Hematopoietic multipotent progenitor cell treated with erythropoietin and hydrocortisone succinate and interleukin-3 and kit ligand, for 15 days (in vitro differentiated cells): ENCODE measurements around the gene CDK5RAP1.

Experiments
- DNase-seq: peaks from one replicate; pipeline ENCODE4 v3.0.0-alpha.2; 2015; ENCODE audit warnings: low spot score

Gene CDK5RAP1

GRCh38 chr20:33386673-33387072, 14.6 kb downstream of the CDK5RAP1 start:
- DNase-seq = no peak

GRCh38 chr20:33377366-33377765, 24.0 kb downstream of the CDK5RAP1 start:
- DNase-seq = no peak

GRCh38 chr20:33373735-33374605, 27.3 kb downstream of the CDK5RAP1 start:
- DNase-seq = no peak

DNA sequence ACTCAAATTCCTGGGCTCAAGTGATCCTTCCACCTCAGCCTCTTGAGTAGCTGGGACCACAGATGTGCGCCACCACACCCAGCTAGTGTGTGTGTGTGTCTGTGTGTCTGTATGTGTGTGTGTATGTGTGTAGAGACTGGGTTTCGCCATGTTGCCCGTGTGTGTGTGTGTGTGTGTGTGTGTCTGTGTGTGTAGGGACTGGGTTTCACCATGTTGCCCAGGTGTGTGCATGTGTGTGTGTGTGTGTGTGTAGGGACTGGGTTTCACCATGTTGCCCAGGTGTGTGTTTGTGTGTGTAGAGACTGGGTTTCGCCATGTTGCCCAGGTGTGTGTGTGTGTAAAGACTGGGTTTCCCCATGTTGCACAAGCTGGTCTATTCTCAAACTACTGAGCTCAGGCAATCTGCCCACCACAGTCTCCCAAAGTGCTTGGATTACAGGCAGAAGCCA, 28.3 kb downstream of the CDK5RAP1 start:
- no peak for DNase-seq

DNA sequence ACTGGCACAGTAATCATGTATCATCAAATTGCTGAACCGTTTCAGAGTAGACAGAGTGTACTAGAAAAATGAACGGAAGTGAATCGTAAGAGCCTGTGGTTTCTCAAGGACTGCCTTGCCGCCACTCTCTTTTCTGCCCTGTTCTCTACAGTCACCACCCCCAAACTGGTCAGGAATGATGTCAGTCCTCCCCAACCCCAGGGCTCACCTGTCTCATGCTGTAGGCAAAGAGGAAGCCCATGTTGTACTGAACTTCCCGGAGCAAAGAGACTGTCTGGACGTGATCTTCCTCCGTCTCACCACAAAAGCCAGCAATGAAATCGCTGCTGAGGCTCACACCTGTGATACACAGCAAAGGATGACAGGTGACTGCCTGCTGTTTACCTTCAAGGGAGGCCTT, 31.0 kb downstream of the CDK5RAP1 start:
- DNase-seq = no peak

- no peak for DNase-seq
These were observed 38.4 kb downstream of the CDK5RAP1 start for GRCh38 chr20:33362898-33363297.

- no peak for DNase-seq
These were observed 41.7 kb downstream of the CDK5RAP1 start for GRCh38 chr20:33359399-33360261.

DNA sequence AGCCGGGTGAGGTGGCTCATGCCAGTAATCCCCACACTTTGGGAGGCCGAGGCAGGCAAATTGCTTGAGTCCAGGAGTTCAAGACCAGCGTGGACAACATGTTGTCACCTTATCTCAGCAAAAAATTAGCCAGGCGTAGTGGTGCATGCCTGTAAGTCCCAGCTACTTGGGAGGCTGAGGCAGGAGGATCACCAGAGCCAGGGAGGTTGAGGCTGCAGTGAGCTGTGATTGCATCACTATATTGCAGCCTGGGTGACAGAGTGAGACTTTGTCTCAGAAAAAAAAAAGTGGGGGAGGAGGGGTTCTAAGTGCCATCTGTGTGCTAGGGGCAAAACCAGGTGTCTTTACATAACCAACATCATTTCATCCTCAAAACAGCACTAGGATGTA, 48.3 kb downstream of the CDK5RAP1 start:
- DNase-seq = no peak

DNA sequence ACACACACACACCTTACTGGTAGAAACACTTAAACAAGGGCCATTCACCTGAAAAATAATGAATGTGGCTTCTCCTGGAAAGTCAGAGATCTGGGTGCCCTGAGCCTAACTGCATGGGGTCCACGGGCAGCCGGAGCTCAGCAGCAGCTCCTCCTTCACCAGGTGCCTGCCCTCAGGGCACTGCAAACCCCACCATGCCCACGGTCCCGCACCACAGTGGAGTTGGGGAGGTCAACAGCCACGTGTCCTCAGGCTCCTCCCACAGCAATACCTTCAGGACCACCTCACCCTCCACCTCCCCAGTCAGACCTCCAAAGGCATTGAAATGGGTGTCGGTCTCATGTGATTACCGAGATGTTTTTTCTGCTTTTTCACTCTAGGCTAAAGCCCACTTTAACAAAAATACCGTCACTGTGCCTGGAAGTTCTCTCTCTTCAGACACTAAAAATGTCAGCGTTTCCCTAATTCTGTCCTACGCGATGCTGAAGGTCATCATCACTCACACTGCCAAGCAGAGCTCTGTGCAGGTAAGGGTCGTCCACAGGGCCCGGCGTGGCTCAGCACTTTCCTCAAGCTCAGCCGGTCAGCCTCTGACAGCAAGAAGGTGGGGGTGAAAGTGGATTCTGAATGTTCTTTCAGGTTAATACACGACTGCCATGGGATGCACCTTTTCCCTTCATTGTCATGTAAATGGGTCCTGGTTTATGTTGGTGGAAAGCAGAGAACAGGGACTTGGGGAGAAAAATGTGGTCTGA, 48.9 kb downstream of the CDK5RAP1 start:
- no peak for DNase-seq

DNA sequence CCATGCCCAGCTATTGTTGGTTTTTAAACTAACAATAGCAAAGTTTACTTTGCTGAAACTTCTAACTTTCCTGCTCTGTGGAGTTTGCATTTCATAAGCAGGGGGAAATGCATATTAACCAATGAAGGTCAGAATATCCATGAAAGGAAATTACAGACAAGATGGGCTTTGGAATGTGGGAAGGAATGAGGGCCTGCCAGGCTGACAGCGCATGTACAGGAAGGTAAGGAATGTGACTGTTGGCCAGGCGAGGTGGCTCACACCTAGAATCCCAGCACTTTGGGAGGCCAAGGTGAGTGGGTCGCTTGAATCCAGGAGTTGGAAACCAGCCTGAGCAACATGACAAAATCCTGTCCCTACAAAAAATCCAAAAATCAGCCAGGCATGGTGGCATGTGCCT, 49.6 kb downstream of the CDK5RAP1 start:
- no peak for DNase-seq

DNA sequence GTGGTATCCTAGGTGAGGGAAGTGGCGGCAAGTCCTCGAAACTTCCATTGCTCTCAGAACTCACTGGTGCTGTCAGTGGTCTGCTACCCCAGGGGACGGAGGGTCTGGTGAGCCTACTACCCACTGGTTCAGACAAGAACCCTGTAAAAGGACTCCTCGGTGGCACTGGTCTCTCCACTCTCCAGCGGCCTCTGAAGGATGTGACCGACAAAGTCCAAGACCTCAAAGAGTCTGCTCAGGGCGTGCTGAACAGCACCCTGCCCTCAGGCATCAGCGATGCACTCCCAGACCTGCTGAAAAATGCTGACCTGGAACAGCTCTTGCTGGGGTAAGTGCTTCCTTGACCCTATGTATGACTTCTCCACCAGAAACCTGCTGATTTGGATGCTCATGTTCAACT, 51.8 kb downstream of the CDK5RAP1 start:
- DNase-seq = no peak

DNA sequence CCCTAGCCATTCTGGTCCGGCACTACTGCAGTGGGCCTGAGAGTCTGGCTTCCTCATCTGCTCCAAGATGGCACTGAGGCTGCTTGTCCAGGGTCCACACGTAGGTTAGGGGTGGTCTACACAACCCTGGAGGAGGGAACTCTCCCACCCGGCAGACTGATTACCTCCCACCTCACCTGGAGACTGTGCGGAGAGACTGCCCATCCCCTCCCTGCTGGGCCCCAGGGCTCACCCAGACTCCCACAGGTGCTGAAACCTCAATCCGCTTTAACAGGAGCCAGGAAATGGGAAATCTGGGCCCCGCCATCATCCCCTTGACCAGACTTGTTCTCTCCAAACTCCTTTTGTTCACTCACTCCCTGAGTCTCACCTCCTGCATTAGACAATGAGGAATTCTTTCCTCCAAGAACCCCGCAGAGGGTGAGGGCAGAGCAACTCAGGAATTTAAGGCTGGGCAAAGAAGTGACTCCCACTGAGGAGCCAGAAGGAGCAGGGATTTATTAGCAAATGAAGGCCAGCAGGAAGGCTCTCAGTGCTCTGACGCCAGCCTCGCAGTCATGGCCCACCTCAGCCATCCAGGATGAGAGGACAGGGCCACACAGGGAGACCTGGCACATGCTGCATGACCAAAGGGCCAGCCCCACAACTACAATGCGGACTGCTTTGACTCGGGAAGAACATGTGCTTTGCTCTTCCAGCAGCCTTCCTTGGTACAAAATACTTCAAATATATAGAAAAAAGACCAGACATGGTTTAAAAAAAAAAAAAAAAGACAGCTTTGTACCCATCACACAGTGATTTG, 53.0 kb downstream of the CDK5RAP1 start:
- no peak for DNase-seq

DNA sequence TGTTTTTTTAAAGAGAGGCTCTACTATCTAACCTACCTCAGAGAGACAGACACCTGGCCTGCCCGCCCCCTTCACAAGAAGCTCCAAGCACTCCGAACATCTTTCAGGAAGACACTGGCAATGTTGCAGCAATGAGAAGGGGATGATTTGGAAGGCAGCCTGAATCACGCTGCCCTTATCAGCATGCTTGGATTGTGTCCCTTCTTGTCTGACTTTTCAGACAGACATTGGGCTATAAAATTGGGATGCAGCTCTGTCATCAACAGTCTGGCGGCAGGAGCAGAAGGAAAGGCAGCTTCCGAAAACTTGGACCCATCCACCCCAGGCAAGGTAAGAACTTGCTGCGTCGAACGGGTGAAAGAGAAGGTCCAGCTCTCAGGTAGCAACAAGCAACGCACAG, 56.0 kb downstream of the CDK5RAP1 start:
- DNase-seq = no peak

GRCh38 chr20:33343521-33343920, 57.8 kb downstream of the CDK5RAP1 start:
- DNase-seq = no peak

DNA sequence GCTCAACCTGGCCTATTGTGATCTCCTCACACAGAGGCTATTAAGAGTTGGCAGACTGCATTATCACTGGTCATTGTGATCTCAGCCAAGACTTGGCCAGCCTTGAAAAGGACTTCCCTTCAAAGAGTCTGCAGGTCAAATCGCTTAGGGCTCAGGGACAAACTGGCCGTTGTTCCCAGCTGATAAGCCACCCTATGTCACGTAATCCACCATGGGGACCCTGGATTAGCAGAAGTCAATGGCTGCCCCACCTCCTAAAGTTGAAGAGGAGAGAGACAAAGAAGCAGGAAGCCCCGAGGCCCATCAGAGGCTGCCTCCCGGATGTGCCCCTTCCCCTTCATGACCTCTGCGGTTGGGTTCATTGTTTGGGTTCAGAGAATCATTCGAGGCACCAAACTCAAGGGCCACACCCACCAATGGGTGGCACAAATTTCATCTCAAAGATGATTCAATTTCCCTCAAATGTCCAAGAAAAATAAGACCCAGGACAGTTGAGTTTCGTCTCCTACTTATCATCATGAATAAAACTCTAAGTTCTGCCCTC, 61.7 kb downstream of the CDK5RAP1 start:
- DNase-seq = no peak

DNA sequence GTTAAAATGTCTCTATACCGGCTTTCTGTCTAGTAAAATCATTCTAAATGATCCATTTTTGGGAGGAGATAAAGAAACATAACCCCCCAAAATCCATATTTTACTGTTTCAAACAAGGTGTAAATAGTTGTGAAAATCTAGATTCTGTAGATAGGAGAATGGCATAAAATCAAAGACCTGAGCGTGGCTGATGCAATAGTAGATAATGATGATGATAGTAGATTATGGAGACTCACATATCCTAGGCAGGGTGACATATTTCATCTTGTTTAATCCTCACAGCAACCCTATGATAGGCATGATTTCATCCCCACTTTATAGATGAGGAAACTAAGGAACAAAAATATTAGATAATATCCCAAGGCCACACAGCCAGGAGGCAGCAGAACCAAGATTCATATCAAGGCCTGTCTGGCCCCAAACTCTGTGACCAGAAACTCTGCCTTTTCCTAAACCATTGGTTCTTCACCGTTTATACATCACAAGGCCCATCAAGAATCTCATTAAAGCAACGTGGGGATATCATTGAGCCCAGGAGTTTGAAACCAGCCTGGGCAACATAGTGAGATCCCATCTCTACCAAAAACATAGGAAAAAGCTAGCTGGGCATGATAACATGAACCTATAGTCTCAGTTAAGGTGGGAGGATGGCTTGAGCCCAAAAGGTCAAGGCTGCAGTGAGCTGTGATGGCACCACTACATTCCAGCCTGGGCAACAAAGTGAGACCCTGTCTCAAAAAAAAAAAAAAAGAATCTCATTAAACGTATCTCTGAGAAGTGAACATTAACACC, 62.7 kb downstream of the CDK5RAP1 start:
- no peak for DNase-seq

DNA sequence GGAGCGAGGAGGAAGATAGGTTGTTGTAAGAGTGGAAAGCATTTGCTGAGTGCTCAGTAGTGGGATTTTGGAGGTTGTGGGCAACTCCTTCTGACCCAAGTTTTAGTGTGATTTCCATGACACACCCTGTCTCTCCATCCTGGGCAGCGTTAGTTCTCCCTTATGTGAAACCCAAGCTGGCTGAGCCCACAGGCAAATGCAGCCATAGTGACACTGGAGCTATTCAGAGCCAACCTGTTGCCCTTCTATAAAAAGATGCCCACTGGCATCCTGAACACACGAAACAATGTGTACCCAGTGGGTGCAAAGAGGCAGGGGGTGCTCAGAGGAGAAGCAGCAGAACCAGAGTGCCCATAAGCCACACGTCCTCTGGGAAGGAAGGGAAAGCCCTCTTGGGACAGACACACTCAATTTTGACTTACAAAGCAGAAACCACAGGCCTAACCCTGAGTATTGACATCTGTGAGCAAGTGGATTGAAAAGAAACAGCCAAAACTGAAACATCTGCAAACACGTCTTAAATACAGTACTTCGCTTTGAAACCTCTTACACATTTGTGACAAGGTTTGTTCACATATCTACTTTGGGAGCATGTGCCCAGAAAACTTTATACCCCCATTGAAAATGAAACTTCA, 63.7 kb downstream of the CDK5RAP1 start:
- no peak for DNase-seq

GRCh38 chr20:33337119-33337518, 64.2 kb downstream of the CDK5RAP1 start:
- DNase-seq = no peak

DNA sequence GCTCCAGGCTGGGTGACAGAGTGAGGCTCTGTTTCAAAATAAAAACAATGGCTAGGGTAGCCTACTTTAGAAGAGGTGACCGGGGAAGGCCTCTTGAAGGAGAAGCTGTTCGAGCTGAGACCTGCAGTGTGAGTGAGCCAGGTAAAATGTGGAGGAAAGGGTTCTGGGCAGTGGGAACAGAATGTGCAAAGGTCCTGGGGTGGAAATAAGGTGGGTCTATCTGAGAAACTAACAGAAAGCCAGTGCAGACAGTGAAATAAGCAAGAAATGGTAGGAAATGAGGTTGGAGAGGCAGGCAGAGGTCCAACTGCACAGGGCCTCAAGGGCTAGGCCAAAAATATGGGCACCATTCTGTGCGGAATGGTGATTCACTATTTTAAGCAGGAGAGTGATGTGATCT, 64.9 kb downstream of the CDK5RAP1 start:
- no peak for DNase-seq

GRCh38 chr20:33334111-33334510, 67.2 kb downstream of the CDK5RAP1 start:
- DNase-seq = no peak
